HG03045 (cell line): ENCODE results near the gene ZFAND4.
"Not testable (repeated sequence)": the region's sequence is repeated elsewhere in the genome, so short reads cannot be mapped to it uniquely, and the experiment has no call there.

Experiments used
- ATAC-seq: cut with Tn5 transposase; IDR thresholded peaks from one replicate; pipeline ENCODE4 v1.9.1; 2021; ENCODE audit warnings: mild to moderate bottlenecking, moderate library complexity; ENCODE audit not compliant: unreplicated experiment

Gene ZFAND4

DNA sequence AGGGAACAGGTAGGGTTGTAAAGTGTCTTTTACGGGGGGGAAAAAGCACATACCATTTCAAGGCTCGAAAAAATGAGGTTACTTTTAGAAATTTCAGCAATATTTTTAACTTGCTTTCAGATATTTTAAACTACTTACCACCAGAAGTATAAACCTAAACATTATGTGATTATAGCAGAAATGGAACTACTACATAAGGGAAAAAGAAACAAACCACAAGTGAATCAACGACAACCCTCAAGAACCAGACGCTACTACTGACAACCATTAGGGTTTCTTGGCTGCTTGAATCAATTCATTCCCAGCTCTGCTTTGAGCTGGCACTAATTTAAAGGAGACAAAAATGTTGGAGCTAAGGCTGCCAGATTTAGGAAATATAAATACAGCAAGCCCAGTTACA lies 80.1 kb downstream of the ZFAND4 start:
- no peak for ATAC-seq

DNA sequence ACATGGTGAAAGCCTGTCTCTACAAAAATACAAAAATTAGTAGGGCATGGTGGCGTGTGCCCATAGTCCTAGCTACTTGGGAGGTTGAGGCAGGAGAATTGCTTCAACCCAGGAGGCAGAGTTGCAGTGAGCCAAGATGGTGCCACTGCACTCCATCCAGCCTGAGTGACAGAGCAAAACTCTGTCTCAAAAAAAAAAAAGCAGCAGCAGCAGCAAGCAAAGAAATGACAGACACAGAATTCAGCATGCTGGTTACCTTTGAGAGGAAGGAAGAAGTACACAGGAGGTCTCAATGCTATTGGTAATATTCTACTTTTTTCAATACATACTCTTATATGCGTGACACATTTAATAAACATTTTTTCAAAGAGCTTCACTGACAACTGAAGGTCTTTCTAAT lies 81.3 kb downstream of the ZFAND4 start:
- ATAC-seq: no peak

DNA sequence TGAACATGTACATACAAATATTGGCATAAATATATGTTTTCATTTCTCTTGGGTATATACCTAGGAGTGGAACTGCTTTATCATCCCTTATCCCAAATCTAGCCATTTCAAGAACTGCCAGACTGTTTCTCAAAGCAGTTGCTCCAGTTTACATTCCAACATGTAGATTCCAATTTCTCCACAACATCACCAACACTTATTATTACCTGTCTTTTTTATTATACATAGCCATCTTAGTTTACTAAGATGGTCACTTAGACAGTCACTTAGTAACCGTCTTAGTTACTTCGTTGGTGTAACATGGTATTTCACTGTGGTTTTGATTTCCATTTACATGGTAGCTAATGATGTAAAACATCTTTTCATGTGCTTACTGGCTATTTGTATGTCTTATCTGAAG lies 82.7 kb downstream of the ZFAND4 start:
- ATAC-seq: no peak

DNA sequence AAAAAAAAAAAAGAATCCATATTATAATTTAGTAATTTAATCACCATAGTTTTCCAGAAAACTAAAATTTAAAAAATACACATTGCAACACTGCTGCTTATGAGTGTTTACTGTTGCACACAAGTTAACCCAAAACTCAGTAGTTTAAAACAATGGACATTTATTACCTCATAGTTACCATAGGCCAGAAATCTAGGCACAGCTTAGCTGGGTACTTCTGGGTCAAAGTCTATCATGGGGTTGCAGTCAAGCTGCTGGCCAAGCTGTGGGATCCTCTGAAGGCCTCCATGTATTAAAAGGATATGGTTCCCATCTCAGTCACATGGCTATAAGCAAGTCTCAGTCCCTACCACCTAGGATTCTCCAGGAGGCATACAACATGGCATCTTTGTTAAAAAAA lies 83.6 kb downstream of the ZFAND4 start:
- ATAC-seq: no peak

DNA sequence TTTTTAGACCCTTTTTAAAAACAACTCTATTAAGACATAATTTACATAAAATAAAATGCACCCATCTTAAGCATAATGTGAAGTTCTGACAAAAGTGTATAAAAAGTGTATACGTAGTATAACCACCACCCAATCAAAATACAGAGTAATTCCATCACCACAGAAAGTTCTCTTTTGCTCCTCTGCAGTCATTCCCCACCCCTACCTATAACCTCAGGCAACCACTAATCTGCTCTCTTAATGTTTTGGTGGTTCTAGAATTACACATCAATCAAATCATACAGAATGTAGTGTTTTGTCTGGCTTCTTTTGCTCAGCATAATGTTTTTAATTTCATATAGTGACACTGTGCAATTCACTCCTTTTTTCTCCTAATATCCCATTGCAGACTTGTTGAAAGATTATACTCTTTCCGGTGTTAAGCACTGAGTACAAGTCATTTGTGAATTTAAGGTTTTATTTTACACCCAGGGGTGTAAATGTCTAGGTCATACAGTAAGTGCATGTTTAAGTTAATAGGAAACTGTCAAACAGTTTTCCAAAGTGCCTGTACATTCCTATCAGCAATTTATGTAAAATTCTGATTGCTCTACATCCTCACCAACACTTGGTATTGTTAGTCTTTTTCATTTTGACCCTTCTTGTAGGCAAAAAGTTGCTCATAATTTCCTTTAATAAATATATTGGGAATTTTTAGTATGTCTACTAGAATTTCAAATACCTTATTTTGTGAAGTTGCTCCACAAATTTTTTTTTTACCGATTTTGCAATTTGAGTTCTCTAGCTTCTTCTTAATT lies 86.3 kb downstream of the ZFAND4 start:
- no peak for ATAC-seq

DNA sequence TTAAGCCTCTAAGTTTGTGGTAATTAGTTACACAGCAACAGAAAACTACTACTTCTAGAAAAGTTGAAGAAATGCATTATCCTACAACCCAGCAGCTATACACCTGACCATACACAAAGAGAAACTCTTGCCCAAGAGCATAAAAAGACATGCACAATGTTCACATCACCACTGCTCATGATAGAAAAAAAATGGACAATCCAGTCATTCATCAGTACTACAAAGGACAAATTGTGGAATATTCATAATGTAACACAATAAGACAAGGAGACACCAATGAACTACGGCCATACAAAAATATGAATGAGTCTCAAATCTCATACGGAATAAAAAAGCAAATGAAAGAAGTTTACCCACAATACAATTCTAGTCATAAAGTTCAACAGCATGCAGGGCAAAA lies 87.4 kb downstream of the ZFAND4 start:
- ATAC-seq: no peak

DNA sequence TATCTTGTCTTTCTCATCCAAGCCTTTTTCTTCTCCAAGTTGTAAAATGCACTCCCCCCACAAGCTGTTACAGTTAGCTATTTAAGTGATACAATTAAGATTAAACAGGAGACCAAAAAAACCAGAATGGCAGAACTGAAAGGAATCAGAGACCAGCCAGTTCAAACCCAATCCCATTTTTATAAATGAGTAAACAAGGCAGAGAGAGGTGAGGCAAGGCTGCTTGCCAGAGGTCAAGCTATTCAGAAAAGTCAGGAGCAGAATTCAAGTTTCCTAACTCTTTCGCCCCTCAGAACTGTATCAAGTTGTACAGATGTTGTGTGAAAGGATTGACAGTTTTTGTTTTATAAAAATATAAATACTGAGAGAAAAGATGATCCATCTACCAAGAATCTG lies 90.2 kb downstream of the ZFAND4 start:
- ATAC-seq: no peak

GRCh38 chr10:45581582-45582385 lies 90.8 kb downstream of the ZFAND4 start:
- ATAC-seq: no peak

DNA sequence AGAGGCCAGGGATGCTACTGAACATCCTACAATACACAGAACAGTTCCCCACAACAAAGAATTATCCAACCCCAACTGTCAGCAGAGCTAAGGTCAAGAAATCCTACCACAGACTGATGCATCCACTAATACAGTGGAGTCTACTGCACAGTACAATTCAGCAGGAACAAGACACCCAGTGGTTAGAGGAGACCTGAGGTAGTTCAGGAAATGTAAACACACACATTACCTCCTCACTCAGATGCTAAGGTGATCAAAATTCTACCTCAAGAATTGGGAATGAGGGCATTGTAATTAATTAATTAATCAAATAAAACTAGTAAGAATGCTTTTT lies 91.4 kb downstream of the ZFAND4 start:
- peak; percentile 45 for ATAC-seq

DNA sequence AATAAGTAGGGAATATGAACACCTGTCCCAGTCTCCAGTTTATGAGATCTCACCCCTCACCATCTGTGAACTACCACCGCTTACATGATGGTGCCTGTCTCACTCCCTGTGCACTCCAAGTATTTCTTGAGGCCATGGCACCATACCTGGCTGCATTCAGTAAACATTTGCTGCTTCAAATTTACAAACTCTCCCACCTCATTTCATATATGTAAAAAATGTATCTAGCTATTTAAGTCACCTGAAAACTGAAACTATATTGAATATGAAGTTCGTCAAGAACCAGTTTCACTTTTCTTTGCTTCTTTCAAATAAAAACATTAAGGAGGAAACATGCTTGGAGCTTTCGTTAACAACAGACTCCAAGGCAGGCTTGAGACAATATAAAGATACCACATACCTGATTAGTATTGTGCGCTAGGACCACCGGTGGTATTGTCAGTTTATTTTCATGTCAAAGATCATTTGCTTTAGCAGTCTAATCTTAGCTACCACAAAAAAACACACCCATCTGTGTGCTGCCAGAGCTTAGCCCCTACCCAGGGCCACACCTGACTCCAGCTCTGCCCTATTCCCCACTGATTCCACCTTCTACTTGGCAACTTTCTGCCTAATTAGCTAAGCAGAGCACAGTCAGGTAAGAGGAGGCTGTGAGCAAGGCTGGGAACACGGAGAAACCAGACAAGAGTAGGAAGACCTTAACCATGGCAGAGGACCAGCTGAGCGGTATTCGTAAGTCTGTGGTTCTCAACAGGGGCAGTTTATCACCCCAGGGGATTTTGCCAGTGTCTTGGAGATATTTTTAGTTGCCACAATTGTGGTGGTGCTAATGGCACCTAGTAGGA lies 92.0 kb downstream of the ZFAND4 start:
- ATAC-seq: peak; percentile 66

DNA sequence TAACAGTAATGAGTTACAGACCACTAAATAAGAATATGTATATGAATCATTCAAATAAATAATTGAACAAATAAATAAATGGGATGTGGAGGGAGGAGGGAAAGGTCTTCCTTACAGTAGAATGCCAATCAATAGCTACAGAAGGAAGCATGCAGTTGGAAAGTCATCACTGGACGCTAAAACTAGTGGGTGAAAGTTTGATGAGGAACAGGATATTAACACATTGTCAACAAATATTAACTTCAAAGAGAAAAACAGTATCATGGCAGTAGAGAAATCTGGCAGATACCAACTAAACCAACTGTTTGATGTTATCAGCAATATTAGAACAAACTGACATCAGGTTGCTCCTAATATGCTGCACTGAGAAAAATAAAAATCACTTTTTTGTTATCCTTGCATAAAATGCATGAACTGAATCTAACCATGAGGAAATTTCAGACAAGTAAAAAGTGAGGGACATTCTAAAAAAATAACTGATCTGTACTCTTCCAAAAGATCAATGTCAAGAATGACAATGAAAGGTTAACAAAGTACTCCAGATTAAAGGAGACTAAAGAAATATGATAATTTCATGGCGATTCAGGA lies 94.1 kb downstream of the ZFAND4 start:
- no peak for ATAC-seq

GRCh38 chr10:45575966-45576597 lies 96.5 kb downstream of the ZFAND4 start:
- no peak for ATAC-seq

DNA sequence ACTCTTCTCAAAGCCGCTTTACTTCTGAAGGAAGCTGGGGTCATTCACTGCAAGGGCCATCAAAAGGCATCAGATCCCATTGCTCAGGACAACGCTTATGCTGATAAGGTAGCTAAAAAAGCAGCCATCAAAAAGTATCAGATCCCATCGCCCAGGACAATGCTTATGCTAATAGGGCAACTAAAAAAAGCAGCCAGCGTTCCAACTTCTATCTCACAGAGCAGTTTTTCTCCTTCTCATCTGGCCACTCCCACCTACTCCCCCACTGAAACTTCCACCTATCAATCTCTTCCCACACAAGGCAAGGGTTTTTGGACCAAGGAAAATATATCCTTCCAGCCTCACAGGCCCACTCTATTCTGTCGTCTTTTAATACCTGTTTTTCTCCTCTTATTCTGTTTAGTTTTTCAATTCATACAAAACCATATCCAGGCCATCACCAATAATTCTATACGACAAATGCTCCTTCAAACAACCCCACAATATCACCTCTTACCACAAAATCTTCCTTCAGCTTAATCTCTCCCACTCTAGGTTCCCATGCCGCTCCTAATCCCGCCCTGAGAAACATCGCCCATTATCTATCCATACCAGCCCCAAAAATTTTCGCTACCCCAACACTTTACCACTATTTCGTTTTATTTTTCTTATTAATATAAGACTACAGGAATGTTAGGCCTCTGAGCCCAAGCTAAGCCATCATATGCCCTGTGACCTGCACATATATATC lies 97.4 kb downstream of the ZFAND4 start:
- not testable (repeated sequence) for ATAC-seq

DNA sequence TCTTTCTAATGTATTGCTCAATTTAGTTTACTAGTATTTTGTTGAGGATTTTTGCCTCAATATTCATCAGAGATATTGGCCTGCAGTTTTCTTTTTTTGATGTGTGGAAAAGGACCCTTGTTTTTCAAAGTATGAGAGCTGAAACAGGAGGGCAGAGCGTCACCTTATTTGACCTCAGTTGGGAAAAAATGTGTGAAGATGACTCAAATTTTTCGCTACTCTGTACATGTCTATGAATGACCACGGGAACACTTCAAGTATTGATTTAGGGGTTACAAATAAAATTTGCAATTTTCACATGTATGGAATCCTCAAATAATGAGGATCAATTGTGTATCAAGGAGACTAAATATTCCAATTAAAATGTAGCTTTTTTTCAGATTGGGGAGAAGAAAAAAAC lies 103.1 kb downstream of the ZFAND4 start:
- no peak for ATAC-seq

DNA sequence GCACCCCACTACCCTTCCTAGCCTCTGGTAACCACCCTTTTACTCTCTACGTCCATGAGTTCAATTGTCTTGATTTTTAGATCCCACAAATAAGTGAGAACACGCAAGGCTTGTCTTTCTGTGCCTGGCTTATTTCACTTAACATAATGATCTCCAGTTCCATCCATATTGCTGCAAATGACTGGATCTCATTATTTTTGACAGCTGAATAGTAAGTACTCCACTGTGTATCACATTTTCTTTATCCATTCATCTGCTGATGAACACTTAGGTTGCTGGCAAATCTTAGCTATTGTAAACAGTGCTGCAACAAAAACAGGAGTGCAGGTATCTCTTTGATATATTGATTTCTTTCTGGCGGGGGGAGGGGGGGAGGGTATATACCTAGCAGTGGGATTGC lies 106.2 kb downstream of the ZFAND4 start:
- ATAC-seq: no peak
